ENCODE results near the gene PTMS. TPM values are rescaled to one million over a fixed set of nuclear protein-coding genes. Genes with fewer than 3 reads are reported as not detected.
A peak's percentile ranks its signal among the peaks of the same experiment; 100 is the strongest.

PTMS gene
- total and polyA plus RNA-seq, 9 of the 15 experiments (the other 6 are each of a cell fraction or from before 2014, with no cell fraction given) = 5.1 to 287 (median 78.5) TPM

DNA sequence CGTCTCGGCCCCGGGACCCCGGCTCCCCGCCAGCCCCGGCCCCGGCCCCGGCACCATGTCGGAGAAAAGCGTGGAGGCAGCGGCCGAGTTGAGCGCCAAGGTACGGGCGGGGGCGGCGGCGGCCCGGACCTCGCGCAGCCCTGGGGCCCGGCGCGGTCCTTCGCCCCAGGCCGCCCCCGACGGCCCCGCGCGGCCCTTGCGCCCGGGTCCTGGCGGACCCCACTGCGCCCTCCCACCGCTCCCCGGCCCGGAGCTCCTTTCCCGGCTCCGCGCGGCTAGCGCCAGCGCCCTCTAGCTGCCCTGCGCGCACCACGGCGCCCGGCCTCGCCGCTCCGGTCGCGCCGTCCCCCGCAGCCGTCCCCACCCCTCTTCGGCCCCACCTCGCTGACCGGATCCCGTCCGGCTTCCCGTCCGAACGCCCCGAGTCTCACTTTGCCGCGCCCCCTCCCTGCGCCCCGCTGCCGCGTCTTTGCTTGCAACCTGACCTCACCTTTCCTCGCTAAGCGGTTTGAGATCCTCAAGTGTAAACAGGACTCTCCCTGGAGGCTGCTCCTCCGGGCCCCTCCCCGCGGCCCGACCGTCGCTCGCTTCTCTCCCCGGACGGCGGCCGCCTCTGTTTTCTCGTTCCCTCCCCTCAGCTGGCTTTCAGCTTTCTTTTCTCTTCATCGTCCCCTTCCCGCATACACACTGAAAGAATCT, 637 bp downstream of the PTMS start (continued):
- TF ChIP-seq, protein P1, sequence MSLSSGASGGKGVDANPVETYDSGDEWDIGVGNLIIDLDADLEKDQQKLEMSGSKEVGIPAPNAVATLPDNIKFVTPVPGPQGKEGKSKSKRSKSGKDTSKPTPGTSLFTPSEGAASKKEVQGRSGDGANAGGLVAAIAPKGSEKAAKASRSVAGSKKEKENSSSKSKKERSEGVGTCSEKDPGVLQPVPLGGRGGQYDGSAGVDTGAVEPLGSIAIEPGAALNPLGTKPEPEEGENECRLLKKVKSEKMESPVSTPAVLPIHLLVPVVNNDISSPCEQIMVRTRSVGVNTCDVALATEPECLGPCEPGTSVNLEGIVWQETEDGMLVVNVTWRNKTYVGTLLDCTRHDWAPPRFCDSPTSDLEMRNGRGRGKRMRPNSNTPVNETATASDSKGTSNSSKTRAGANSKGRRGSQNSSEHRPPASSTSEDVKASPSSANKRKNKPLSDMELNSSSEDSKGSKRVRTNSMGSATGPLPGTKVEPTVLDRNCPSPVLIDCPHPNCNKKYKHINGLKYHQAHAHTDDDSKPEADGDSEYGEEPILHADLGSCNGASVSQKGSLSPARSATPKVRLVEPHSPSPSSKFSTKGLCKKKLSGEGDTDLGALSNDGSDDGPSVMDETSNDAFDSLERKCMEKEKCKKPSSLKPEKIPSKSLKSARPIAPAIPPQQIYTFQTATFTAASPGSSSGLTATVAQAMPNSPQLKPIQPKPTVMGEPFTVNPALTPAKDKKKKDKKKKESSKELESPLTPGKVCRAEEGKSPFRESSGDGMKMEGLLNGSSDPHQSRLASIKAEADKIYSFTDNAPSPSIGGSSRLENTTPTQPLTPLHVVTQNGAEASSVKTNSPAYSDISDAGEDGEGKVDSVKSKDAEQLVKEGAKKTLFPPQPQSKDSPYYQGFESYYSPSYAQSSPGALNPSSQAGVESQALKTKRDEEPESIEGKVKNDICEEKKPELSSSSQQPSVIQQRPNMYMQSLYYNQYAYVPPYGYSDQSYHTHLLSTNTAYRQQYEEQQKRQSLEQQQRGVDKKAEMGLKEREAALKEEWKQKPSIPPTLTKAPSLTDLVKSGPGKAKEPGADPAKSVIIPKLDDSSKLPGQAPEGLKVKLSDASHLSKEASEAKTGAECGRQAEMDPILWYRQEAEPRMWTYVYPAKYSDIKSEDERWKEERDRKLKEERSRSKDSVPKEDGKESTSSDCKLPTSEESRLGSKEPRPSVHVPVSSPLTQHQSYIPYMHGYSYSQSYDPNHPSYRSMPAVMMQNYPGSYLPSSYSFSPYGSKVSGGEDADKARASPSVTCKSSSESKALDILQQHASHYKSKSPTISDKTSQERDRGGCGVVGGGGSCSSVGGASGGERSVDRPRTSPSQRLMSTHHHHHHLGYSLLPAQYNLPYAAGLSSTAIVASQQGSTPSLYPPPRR (CRISPR knock-in tag; IDR thresholded peaks at IDR 0.05; ENCODE audit: borderline replicate concordance) = no peak
- TF ChIP-seq ZC3H4 (CRISPR knock-in tag; IDR thresholded peaks at IDR 0.05; ENCODE audit: borderline replicate concordance) (no peak), SIRT6 (IDR thresholded peaks at IDR 0.05; ENCODE audit: low read depth, low read length) (no peak), HOXB6 (CRISPR knock-in tag; IDR thresholded peaks at IDR 0.05; ENCODE audit: borderline replicate concordance) (no peak), THAP12 (CRISPR knock-in tag; IDR thresholded peaks at IDR 0.05) (0 out of 2 replicates have a peak, but pooled peaks have one; percentile 54), CXXC5 (CRISPR knock-in tag; IDR thresholded peaks at IDR 0.05) (peak; percentile 68), NFYB (IDR thresholded peaks at IDR 0.05; ENCODE audit: extremely low read depth, insufficient read length) (no peak), POLR2AphosphoS5 (IDR thresholded peaks at IDR 0.05; ENCODE audit: control insufficient read depth, insufficient read depth, low read depth, low read length) (no peak), CREB3 (tag; conservative IDR thresholded peaks at IDR 0.05; ENCODE audit: low read depth) (no peak), SNIP1 (IDR thresholded peaks at IDR 0.05; ENCODE audit: low read depth) (no peak), ZNF445 (CRISPR knock-in tag; IDR thresholded peaks at IDR 0.05; ENCODE audit: low read depth) (no peak)
- TF ChIP-seq, protein P2, sequence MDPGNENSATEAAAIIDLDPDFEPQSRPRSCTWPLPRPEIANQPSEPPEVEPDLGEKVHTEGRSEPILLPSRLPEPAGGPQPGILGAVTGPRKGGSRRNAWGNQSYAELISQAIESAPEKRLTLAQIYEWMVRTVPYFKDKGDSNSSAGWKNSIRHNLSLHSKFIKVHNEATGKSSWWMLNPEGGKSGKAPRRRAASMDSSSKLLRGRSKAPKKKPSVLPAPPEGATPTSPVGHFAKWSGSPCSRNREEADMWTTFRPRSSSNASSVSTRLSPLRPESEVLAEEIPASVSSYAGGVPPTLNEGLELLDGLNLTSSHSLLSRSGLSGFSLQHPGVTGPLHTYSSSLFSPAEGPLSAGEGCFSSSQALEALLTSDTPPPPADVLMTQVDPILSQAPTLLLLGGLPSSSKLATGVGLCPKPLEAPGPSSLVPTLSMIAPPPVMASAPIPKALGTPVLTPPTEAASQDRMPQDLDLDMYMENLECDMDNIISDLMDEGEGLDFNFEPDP (CRISPR knock-in tag; IDR thresholded peaks at IDR 0.05) = no peak
- TF ChIP-seq, protein P3, sequence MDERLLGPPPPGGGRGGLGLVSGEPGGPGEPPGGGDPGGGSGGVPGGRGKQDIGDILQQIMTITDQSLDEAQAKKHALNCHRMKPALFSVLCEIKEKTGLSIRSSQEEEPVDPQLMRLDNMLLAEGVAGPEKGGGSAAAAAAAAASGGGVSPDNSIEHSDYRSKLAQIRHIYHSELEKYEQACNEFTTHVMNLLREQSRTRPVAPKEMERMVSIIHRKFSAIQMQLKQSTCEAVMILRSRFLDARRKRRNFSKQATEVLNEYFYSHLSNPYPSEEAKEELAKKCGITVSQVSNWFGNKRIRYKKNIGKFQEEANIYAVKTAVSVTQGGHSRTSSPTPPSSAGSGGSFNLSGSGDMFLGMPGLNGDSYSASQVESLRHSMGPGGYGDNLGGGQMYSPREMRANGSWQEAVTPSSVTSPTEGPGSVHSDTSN (CRISPR knock-in tag; IDR thresholded peaks at IDR 0.05; ENCODE audit: low read depth) = no peak
- TF ChIP-seq, protein P3 (tag; conservative IDR thresholded peaks at IDR 0.05; ENCODE audit: low read depth) = no peak

All from K562 (cell line).